HG03103 (cell line): ENCODE measurements around the gene MBOAT7.

ENCODE experiments used
- ATAC-seq: cut with Tn5 transposase; IDR thresholded peaks from one replicate; pipeline ENCODE4 v1.9.1; 2021; ENCODE audit warnings: low read depth; ENCODE audit not compliant: unreplicated experiment

The MBOAT7 gene

GRCh38 chr19:54145541-54146158 lies 43.7 kb downstream of the MBOAT7 start:
- no peak for ATAC-seq

GRCh38 chr19:54142166-54142780 lies 47.1 kb downstream of the MBOAT7 start:
- ATAC-seq: no peak

GRCh38 chr19:54141356-54141755 lies 48.0 kb downstream of the MBOAT7 start:
- ATAC-seq: no peak

GRCh38 chr19:54138489-54139256 lies 50.7 kb downstream of the MBOAT7 start:
- ATAC-seq: no peak

GRCh38 chr19:54137699-54138488 lies 51.5 kb downstream of the MBOAT7 start, which contains the start of gene CNOT3:
TSS of gene CNOT3 (plus strand) at chr19:54137762. CDS start at chr19:54142979, 5,217 bp downstream.
- ATAC-seq: no peak

GRCh38 chr19:54136864-54137698 lies 52.3 kb downstream of the MBOAT7 start:
- peak; percentile 73 for ATAC-seq

GRCh38 chr19:54136086-54136863 lies 53.1 kb downstream of the MBOAT7 start:
- no peak for ATAC-seq

- no peak for ATAC-seq
These were observed 55.3 kb downstream of the MBOAT7 start for GRCh38 chr19:54133957-54134590.

GRCh38 chr19:54133312-54133956 lies 55.9 kb downstream of the MBOAT7 start:
- ATAC-seq: no peak

GRCh38 chr19:54129617-54129996 lies 59.8 kb downstream of the MBOAT7 start:
- no peak for ATAC-seq

- no peak for ATAC-seq
These were observed 60.4 kb downstream of the MBOAT7 start for GRCh38 chr19:54128796-54129616.

- no peak for ATAC-seq
These were observed 61.0 kb downstream of the MBOAT7 start for GRCh38 chr19:54128441-54128725.

GRCh38 chr19:54127688-54128440 lies 61.5 kb downstream of the MBOAT7 start:
- ATAC-seq: no peak

- ATAC-seq: no peak
These were observed 63.7 kb downstream of the MBOAT7 start for GRCh38 chr19:54125713-54126112.

GRCh38 chr19:54124393-54124792 lies 65.0 kb downstream of the MBOAT7 start:
- no peak for ATAC-seq

- no peak for ATAC-seq
These were observed 65.7 kb downstream of the MBOAT7 start for GRCh38 chr19:54123682-54124081.
